GM18867 (cell line): ENCODE results near the gene HOXD12.
A peak's percentile ranks its signal among the peaks of the same experiment; 100 is the strongest.

Source experiments
- ATAC-seq: cut with Tn5 transposase; IDR thresholded peaks from one replicate; pipeline ENCODE4 v1.9.1; 2021; ENCODE audit warnings: mild to moderate bottlenecking, moderate library complexity; ENCODE audit not compliant: unreplicated experiment

The HOXD12 gene

GRCh38 chr2:176092270-176093144 is 7.1 kb upstream of the HOXD12 start, which contains the start of gene HOXD13:
TSS of gene HOXD13 (plus strand) at chr2:176092721. CDS start at chr2:176092891, 170 bp downstream.
- ATAC-seq: no peak

- no peak for ATAC-seq
These were observed 6.3 kb upstream of the HOXD12 start for GRCh38 chr2:176093145-176093897.

GRCh38 chr2:176093898-176094249 is 5.7 kb upstream of the HOXD12 start:
- ATAC-seq: no peak

GRCh38 chr2:176094349-176094748 is 5.2 kb upstream of the HOXD12 start:
- ATAC-seq: no peak

- ATAC-seq: no peak
These were observed 4.2 kb upstream of the HOXD12 start for GRCh38 chr2:176095421-176095820.

GRCh38 chr2:176096243-176096985 is 3.2 kb upstream of the HOXD12 start:
- ATAC-seq: no peak

- peak; percentile 97 for ATAC-seq
These were observed 2.4 kb upstream of the HOXD12 start for GRCh38 chr2:176096986-176097819.

- ATAC-seq: no peak
These were observed 1.7 kb upstream of the HOXD12 start for GRCh38 chr2:176097820-176098365.

GRCh38 chr2:176098366-176099158 is 1.0 kb upstream of the HOXD12 start:
- ATAC-seq: no peak

GRCh38 chr2:176099159-176099727 is 352 bp upstream of the HOXD12 start:
- ATAC-seq: no peak

- ATAC-seq: no peak
These were observed 1.0 kb downstream of the HOXD12 start for GRCh38 chr2:176100547-176101140.

GRCh38 chr2:176101216-176101830 is 1.7 kb downstream of the HOXD12 start:
- ATAC-seq: no peak

GRCh38 chr2:176101842-176102241 is 2.2 kb downstream of the HOXD12 start:
- no peak for ATAC-seq

- no peak for ATAC-seq
These were observed 2.8 kb downstream of the HOXD12 start for GRCh38 chr2:176102309-176102866.

GRCh38 chr2:176103194-176103593 is 3.6 kb downstream of the HOXD12 start:
- no peak for ATAC-seq

- ATAC-seq: no peak
These were observed 4.2 kb downstream of the HOXD12 start for GRCh38 chr2:176103742-176104315.

- ATAC-seq: no peak
These were observed 4.9 kb downstream of the HOXD12 start for GRCh38 chr2:176104316-176105077.
